ENCODE data around the gene PLSCR2.
"Not testable (repeated sequence)": the region's sequence is repeated elsewhere in the genome, so short reads cannot be mapped to it uniquely, and the experiment has no call there.

DNA sequence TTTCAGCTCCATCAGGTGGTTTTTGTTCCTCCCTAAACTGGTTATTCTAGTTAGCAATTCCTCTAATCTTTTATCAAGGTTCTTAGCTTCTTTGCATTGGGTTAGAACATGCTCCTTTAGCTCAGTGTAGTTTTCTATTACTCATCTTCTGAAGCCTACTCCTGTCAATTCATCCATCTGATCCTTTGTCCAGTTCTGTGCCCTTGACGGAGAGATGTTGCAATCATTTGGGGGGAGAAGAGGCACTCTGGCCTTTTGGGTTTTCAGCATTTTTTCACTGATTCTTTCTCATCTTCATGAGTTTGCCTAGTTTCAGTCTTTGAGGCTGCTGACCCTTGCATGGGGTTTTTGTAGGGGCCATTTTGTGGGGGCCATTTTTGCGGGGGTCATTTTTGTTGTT, 5.6 kb upstream of the PLSCR2 start:
- TF ChIP-seq YY1 (IDR thresholded peaks at IDR 0.05; ENCODE audit: insufficient read depth, insufficient read length); ZNF274 (IDR thresholded peaks at IDR 0.05; ENCODE audit: low read depth, low read length); SUZ12 (IDR thresholded peaks at IDR 0.05; ENCODE audit: extremely low read depth, insufficient read depth, insufficient read length): not testable (repeated sequence)

All from NT2/D1 (cell line).